IPS-18a (cell line): ENCODE measurements around the gene FKBP5.
"Not testable (repeated sequence)": the region's sequence is repeated elsewhere in the genome, so short reads cannot be mapped to it uniquely, and the experiment has no call there.

Experiments used
- H3K27ac ChIP-seq: one replicate; pipeline ENCODE4 v1.5.1; 2013; ENCODE audit warnings: low read length
- H3K27me3 ChIP-seq: one replicate; pipeline ENCODE4 v1.6.1; 2013; ENCODE audit warnings: mild to moderate bottlenecking, low read length; ENCODE audit not compliant: control insufficient read depth, insufficient read depth
- H3K36me3 ChIP-seq: one replicate; pipeline ENCODE4 v1.6.1; 2013; ENCODE audit warnings: low read depth, low read length; ENCODE audit not compliant: control insufficient read depth
- H3K4me1 ChIP-seq: one replicate; pipeline ENCODE4 v1.6.1; 2013; ENCODE audit warnings: low read depth, low read length; ENCODE audit not compliant: control insufficient read depth
- H3K4me3 ChIP-seq: one replicate; pipeline ENCODE4 v1.5.1; 2013; ENCODE audit warnings: low read length
- H3K9ac ChIP-seq: one replicate; pipeline ENCODE4 v1.6.1; 2013; ENCODE audit warnings: mild to moderate bottlenecking, low read length, moderate library complexity
- H3K9me3 ChIP-seq: one replicate; pipeline ENCODE4 v1.6.1; 2013; ENCODE audit warnings: low read depth, low read length; ENCODE audit not compliant: control insufficient read depth

The FKBP5 gene

GRCh38 chr6:35707714-35708407, 19.1 kb upstream of the FKBP5 start:
- Histone ChIP-seq H3K27ac (no peak overlapping the region), H3K36me3 (no peaks in the 10 kb centered on the region), H3K27me3 (no peaks in the 10 kb centered on the region), H3K4me1 (no peaks in the 10 kb centered on the region), H3K4me3 (no peak overlapping the region), H3K9ac (no peak overlapping the region), H3K9me3 (no peaks in the 10 kb centered on the region)

GRCh38 chr6:35706468-35706867, 17.8 kb upstream of the FKBP5 start:
- Histone ChIP-seq H3K27ac (no peak overlapping the region), H3K36me3 (no peaks in the 10 kb centered on the region), H3K27me3 (no peaks in the 10 kb centered on the region), H3K4me3 (no peak overlapping the region), H3K4me1 (no peaks in the 10 kb centered on the region), H3K9me3 (no peaks in the 10 kb centered on the region), H3K9ac (no peak overlapping the region)

- H3K36me3 ChIP-seq, result no peaks in the 10 kb centered on the region
Observed at GRCh38 chr6:35703554-35703953, 14.8 kb upstream of the FKBP5 start.

GRCh38 chr6:35698858-35699257, 10.1 kb upstream of the FKBP5 start:
- Histone ChIP-seq H3K4me1 (no peaks in the 10 kb centered on the region), H3K36me3 (no peaks in the 10 kb centered on the region), H3K27ac (no peak overlapping the region), H3K9me3 (peaks cover 3% of the 10 kb centered on the region), H3K4me3 (no peak overlapping the region), H3K9ac (no peak overlapping the region), H3K27me3 (no peaks in the 10 kb centered on the region)

More at GRCh38 chr6:35703554-35703953, 14.8 kb upstream of the FKBP5 start:
- no peaks in the 10 kb centered on the region for H3K4me1 ChIP-seq
- H3K9ac ChIP-seq, result no peak overlapping the region
- H3K4me3 ChIP-seq, result no peak overlapping the region
- no peaks in the 10 kb centered on the region for H3K9me3 ChIP-seq
- H3K27ac ChIP-seq, result no peak overlapping the region
- H3K27me3 ChIP-seq, result no peaks in the 10 kb centered on the region

- not testable (repeated sequence) for H3K9me3 ChIP-seq, H3K4me3 ChIP-seq, H3K36me3 ChIP-seq, H3K9ac ChIP-seq, H3K27ac ChIP-seq, H3K4me1 ChIP-seq, H3K27me3 ChIP-seq
Observed at GRCh38 chr6:35698430-35698829, 9.7 kb upstream of the FKBP5 start.

GRCh38 chr6:35694462-35694861, 5.7 kb upstream of the FKBP5 start:
- no peaks in the 10 kb centered on the region for H3K27me3 ChIP-seq
- H3K9ac ChIP-seq, result no peak overlapping the region
- H3K4me3 ChIP-seq, result no peak overlapping the region
- H3K4me1 ChIP-seq, result no peaks in the 10 kb centered on the region
- H3K9me3 ChIP-seq, result peaks cover 3% of the 10 kb centered on the region
- H3K36me3 ChIP-seq, result no peaks in the 10 kb centered on the region
- H3K27ac ChIP-seq, result no peak overlapping the region

GRCh38 chr6:35691027-35691824, 2.5 kb upstream of the FKBP5 start:
- Histone ChIP-seq H3K27ac (no peak overlapping the region), H3K9ac (no peak overlapping the region), H3K4me3 (no peak overlapping the region), H3K27me3 (peaks cover 16% of the 10 kb centered on the region), H3K36me3 (no peaks in the 10 kb centered on the region), H3K4me1 (peaks cover 14% of the 10 kb centered on the region), H3K9me3 (peaks cover 3% of the 10 kb centered on the region)

GRCh38 chr6:35690484-35690883, 1.8 kb upstream of the FKBP5 start:
- no peaks in the 10 kb centered on the region for H3K36me3 ChIP-seq

GRCh38 chr6:35690006-35690405, 1.3 kb upstream of the FKBP5 start:
- peaks cover 16% of the 10 kb centered on the region for H3K27me3 ChIP-seq
- H3K9ac ChIP-seq, H3K36me3 ChIP-seq, H3K27ac ChIP-seq, H3K9me3 ChIP-seq, H3K4me3 ChIP-seq: not testable (repeated sequence)
- peaks cover 14% of the 10 kb centered on the region for H3K4me1 ChIP-seq

More at GRCh38 chr6:35690484-35690883, 1.8 kb upstream of the FKBP5 start:
- H3K27ac ChIP-seq, result no peak overlapping the region
- peaks cover 16% of the 10 kb centered on the region for H3K27me3 ChIP-seq
- H3K9ac ChIP-seq, result no peak overlapping the region
- H3K4me3 ChIP-seq, result no peak overlapping the region
- H3K9me3 ChIP-seq, result peaks cover 3% of the 10 kb centered on the region
- H3K4me1 ChIP-seq, result peaks cover 14% of the 10 kb centered on the region

- Histone ChIP-seq H3K4me1 (peaks cover 14% of the 10 kb centered on the region), H3K27ac (no peak overlapping the region), H3K4me3 (peak overlapping the region; percentile 71), H3K36me3 (no peaks in the 10 kb centered on the region), H3K9me3 (no peaks in the 10 kb centered on the region), H3K9ac (peak overlapping the region; percentile 14), H3K27me3 (peaks cover 16% of the 10 kb centered on the region)
Observed at GRCh38 chr6:35687658-35688604, 784 bp downstream of the FKBP5 start.

- Histone ChIP-seq H3K36me3 (no peaks in the 10 kb centered on the region), H3K4me3 (peak overlapping the region; percentile 71), H3K9me3 (no peaks in the 10 kb centered on the region), H3K27ac (no peak overlapping the region), H3K27me3 (peaks cover 16% of the 10 kb centered on the region), H3K4me1 (peaks cover 14% of the 10 kb centered on the region), H3K9ac (no peak overlapping the region)
Observed at GRCh38 chr6:35686873-35687555, 1.7 kb downstream of the FKBP5 start.
